H9 (cell line): ENCODE measurements around the gene SSBP1. TPM values are rescaled to one million over a fixed set of nuclear protein-coding genes. Genes with fewer than 3 reads are reported as not detected.

Source experiments
- DNase-seq: peaks from one replicate; pipeline ENCODE4 v3.0.0-alpha.2; 2017
- H2AFZ ChIP-seq: one replicate; pipeline ENCODE4 v1.6.1; 2013; ENCODE audit warnings: mild to moderate bottlenecking, low read length, control low read depth, moderate library complexity
- H2AK5ac ChIP-seq: 2 replicates; pipeline ENCODE4 v1.6.1; 2013; ENCODE audit warnings: low read length, control low read depth, mixed read lengths; ENCODE audit not compliant: insufficient read length
- H2BK120ac ChIP-seq: one replicate; pipeline ENCODE4 v1.6.1; 2013; ENCODE audit warnings: low read depth, mild to moderate bottlenecking, low read length, control low read depth, inconsistent platforms; ENCODE audit not compliant: poor library complexity, severe bottlenecking
- H2BK12ac ChIP-seq: 2 replicates; pipeline ENCODE4 v1.6.1; 2013; ENCODE audit warnings: low read length, control low read depth, mixed read lengths, low read depth; ENCODE audit not compliant: insufficient read length
- H2BK15ac ChIP-seq: 2 replicates; pipeline ENCODE4 v1.6.1; 2013; ENCODE audit warnings: low read depth, low read length, control low read depth
- H2BK20ac ChIP-seq: one replicate; pipeline ENCODE4 v1.6.1; 2013; ENCODE audit warnings: low read depth, mild to moderate bottlenecking, low read length, control low read depth, inconsistent platforms; ENCODE audit not compliant: poor library complexity, severe bottlenecking
- H2BK5ac ChIP-seq: 2 replicates; pipeline ENCODE4 v1.6.1; 2013; ENCODE audit warnings: low read length, control low read depth, mixed read lengths; ENCODE audit not compliant: insufficient read length
- H3K14ac ChIP-seq: 2 replicates; pipeline ENCODE4 v1.6.1; 2013; ENCODE audit warnings: low read length, control low read depth; ENCODE audit not compliant: insufficient read depth
- H3K18ac ChIP-seq: 2 replicates; pipeline ENCODE4 v1.6.1; 2013; ENCODE audit warnings: low read depth, mild to moderate bottlenecking, mixed read lengths, low read length, control low read depth; ENCODE audit not compliant: insufficient read length
- H3K23ac ChIP-seq: 2 replicates; pipeline ENCODE4 v1.6.1; 2013; ENCODE audit warnings: low read length, control low read depth, mixed read lengths, low read depth; ENCODE audit not compliant: insufficient read length
- H3K23me2 ChIP-seq: 2 replicates; pipeline ENCODE4 v1.6.1; 2013; ENCODE audit warnings: low read depth, mild to moderate bottlenecking, mixed read lengths, low read length, control low read depth; ENCODE audit not compliant: insufficient read length, poor library complexity, severe bottlenecking
- H3K27ac ChIP-seq: 2 replicates; pipeline ENCODE4 v1.5.1; 2013; ENCODE audit warnings: low read length, control low read depth, mixed read lengths, low read depth; ENCODE audit not compliant: insufficient read length
- H3K27me3 ChIP-seq: 2 replicates; pipeline ENCODE4 v1.6.1; 2013; ENCODE audit warnings: low read length, control low read depth, inconsistent platforms; ENCODE audit not compliant: insufficient read depth
- H3K4ac ChIP-seq: 2 replicates; pipeline ENCODE4 v1.6.1; 2013; ENCODE audit warnings: low read depth, mild to moderate bottlenecking, control low read depth, inconsistent platforms, low read length, moderate library complexity
- H3K4me1 ChIP-seq: 2 replicates; pipeline ENCODE4 v1.6.1; 2013; ENCODE audit warnings: low read length, control low read depth, inconsistent platforms; ENCODE audit not compliant: insufficient read depth
- H3K4me2 ChIP-seq: 2 replicates; pipeline ENCODE4 v1.6.1; 2013; ENCODE audit warnings: low read length, control low read depth, mixed read lengths; ENCODE audit not compliant: insufficient read length, insufficient read depth
- H3K56ac ChIP-seq: 2 replicates; pipeline ENCODE4 v1.6.1; 2013; ENCODE audit warnings: low read depth, mild to moderate bottlenecking, mixed read lengths, low read length, control low read depth; ENCODE audit not compliant: insufficient read length
- H3K79me1 ChIP-seq: 2 replicates; pipeline ENCODE4 v1.6.1; 2013; ENCODE audit warnings: low read depth, mild to moderate bottlenecking, moderate library complexity, low read length, control low read depth, inconsistent platforms; ENCODE audit not compliant: insufficient read depth, poor library complexity, severe bottlenecking
- H3K79me2 ChIP-seq: 2 replicates; pipeline ENCODE4 v1.6.1; 2013; ENCODE audit warnings: low read length, control low read depth, inconsistent platforms; ENCODE audit not compliant: insufficient read depth
- H3K9ac ChIP-seq: 2 replicates; pipeline ENCODE4 v1.6.1; 2013; ENCODE audit warnings: low read length, control low read depth, mixed read lengths; ENCODE audit not compliant: insufficient read length; ENCODE audit errors: extremely low read depth
- H3K9me3 ChIP-seq: one replicate; pipeline ENCODE4 v1.6.1; 2013; ENCODE audit warnings: low read depth, low read length, inconsistent platforms; ENCODE audit not compliant: control insufficient read depth
- H3T11ph ChIP-seq: one replicate; pipeline ENCODE4 v1.6.1; 2013; ENCODE audit warnings: mild to moderate bottlenecking, low read length, control low read depth, inconsistent platforms
- H4K20me1 ChIP-seq: one replicate; pipeline ENCODE4 v1.6.1; 2013; ENCODE audit not compliant: control insufficient read depth, insufficient read length, insufficient read depth
- H4K5ac ChIP-seq: 2 replicates; pipeline ENCODE4 v1.6.1; 2013; ENCODE audit warnings: low read depth, mild to moderate bottlenecking, mixed read lengths, low read length, control low read depth; ENCODE audit not compliant: insufficient read length
- H4K8ac ChIP-seq: replicated peaks from 2 replicates; pipeline ENCODE4 v1.6.1; 2013; ENCODE audit warnings: low read length, control low read depth, mixed read lengths, low read depth; ENCODE audit not compliant: insufficient read length
- H4K91ac ChIP-seq: 2 replicates; pipeline ENCODE4 v1.6.1; 2013; ENCODE audit warnings: low read depth, mild to moderate bottlenecking, moderate library complexity, mixed read lengths, low read length, control low read depth; ENCODE audit not compliant: insufficient read length
- H3K27ac Mint-ChIP-seq, 3 experiments: 2 replicates in 2 of 3; 3 replicates in 1 of 3; pipeline ENCODE4 v1.8.0; 2020 to 2021; ENCODE audit warnings: mixed read lengths in 3 of 3, mild to moderate bottlenecking in 1 of 3, moderate library complexity in 1 of 3
- H3K27me3 Mint-ChIP-seq: 2 replicates; pipeline ENCODE4 v1.8.0; 2021; ENCODE audit warnings: low read depth, mild to moderate bottlenecking, moderate library complexity, mixed read lengths
- H3K36me3 Mint-ChIP-seq, 3 experiments: 2 replicates in 2 of 3; 3 replicates in 1 of 3; pipeline ENCODE4 v1.8.0; 2020 to 2021; ENCODE audit warnings: low read depth in 3 of 3, mixed read lengths in 3 of 3; ENCODE audit not compliant: insufficient read depth in 1 of 3
- H3K4me1 Mint-ChIP-seq, 2 experiments: 2 replicates each; pipeline ENCODE4 v1.8.0; 2020; ENCODE audit warnings: mixed read lengths in 2 of 2
- H3K4me3 Mint-ChIP-seq, 2 experiments: 2 replicates in 1 of 2; 3 replicates in 1 of 2; pipeline ENCODE4 v1.8.0; 2020 to 2021; ENCODE audit warnings: mild to moderate bottlenecking in 2 of 2, mixed read lengths in 2 of 2, moderate library complexity in 1 of 2
- H3K9me3 Mint-ChIP-seq, 2 experiments: 2 replicates in 1 of 2; 3 replicates in 1 of 2; pipeline ENCODE4 v1.8.0; 2020; ENCODE audit warnings: mild to moderate bottlenecking in 2 of 2, mixed read lengths in 2 of 2, moderate library complexity in 1 of 2
- CTCF ChIP-seq: fragments of 200-600 bp; sonication (generic); conservative IDR thresholded peaks from 3 replicates; pipeline ENCODE4 v1.8.0; 2021; ENCODE audit warnings: antibody characterized with exemption, mild to moderate bottlenecking
- WGBS: extraction: QIAGEN DNeasy Blood & Tissue Kit; methylation state at CpG from one replicate; pipeline ENCODE4 v1.1.7; 2013; ENCODE audit warnings: missing lambda C conversion rate, low lambda C conversion rate, mixed read lengths; ENCODE audit not compliant: insufficient read length; ENCODE audit errors: extremely low coverage; 5-methylcytosine and 5-hydroxymethylcytosine counted together
- total RNA-seq: library from RNA; stranded (reverse); gene quantifications from 2 replicates; pipeline ENCODE4 v1.2.1, GENCODE V29; 2021

The SSBP1 gene
- total RNA-seq, 1 experiment from 2014 or later = 266 TPM

GRCh38 chr7:141754939-141755338 lies 16.8 kb downstream of the SSBP1 start:
- no peak overlapping the region for H2AK5ac ChIP-seq
- H2BK120ac ChIP-seq = no peak overlapping the region
- no peak overlapping the region for H3K4me3 Mint-ChIP-seq
- H3K27me3 ChIP-seq = no peaks in the 10 kb centered on the region
- no CpG with 5 or more reads among the region's 6 CpGs for WGBS
- H2BK5ac ChIP-seq = no peak overlapping the region
- H3K14ac ChIP-seq = no peak overlapping the region
- no peak overlapping the region for H3K56ac ChIP-seq
- H2BK15ac ChIP-seq = no peak overlapping the region
- DNase-seq = peak; percentile 38
- no peak overlapping the region for H2BK12ac ChIP-seq
- no peak overlapping the region for H3K18ac ChIP-seq
- no peak overlapping the region for H3T11ph ChIP-seq
- H3K4me2 ChIP-seq = no peak overlapping the region
- H3K9me3 ChIP-seq = peaks cover 20% of the 10 kb centered on the region
- H4K20me1 ChIP-seq = no peaks in the 10 kb centered on the region
- no peaks in the 10 kb centered on the region for H3K79me1 ChIP-seq
- no peaks in the 10 kb centered on the region; the same call in 1 of the 2 replicates for H3K4me1 ChIP-seq
- H3K27ac Mint-ChIP-seq = no peak overlapping the region
- H4K8ac ChIP-seq = no peak overlapping the region
- H3K79me2 ChIP-seq = no peaks in the 10 kb centered on the region
- peak; percentile 72 for TF ChIP-seq CTCF
- no peak overlapping the region for H3K27ac ChIP-seq
- no peak overlapping the region for H3K23ac ChIP-seq
- H3K9ac ChIP-seq = no peak overlapping the region
- H4K91ac ChIP-seq = no peak overlapping the region
- H4K5ac ChIP-seq = no peak overlapping the region
- peaks cover 0 to 3% of the 10 kb centered on the region in 2 experiments; a peak in 2 of 4 replicates for H3K4me1 Mint-ChIP-seq
- H3K27me3 Mint-ChIP-seq = no peaks in the 10 kb centered on the region
- H3K36me3 Mint-ChIP-seq = peaks cover 85 to 100% (median 86%) of the 10 kb centered on the region in 3 experiments
- H3K9me3 Mint-ChIP-seq = peaks cover 28% of the 10 kb centered on the region in 2 experiments
- no peak overlapping the region for H3K4ac ChIP-seq
- H2AFZ ChIP-seq = no peak overlapping the region
- H3K23me2 ChIP-seq = no peaks in the 10 kb centered on the region
- no peak overlapping the region for H2BK20ac ChIP-seq
